ENCODE data around the gene ARHGEF4. TPM values are rescaled to one million over a fixed set of nuclear protein-coding genes. Genes with fewer than 3 reads are reported as not detected.

ARHGEF4 gene
- total and polyA plus RNA-seq, 9 donors = 6.1 to 15.4 (median 8.3) TPM

DNA sequence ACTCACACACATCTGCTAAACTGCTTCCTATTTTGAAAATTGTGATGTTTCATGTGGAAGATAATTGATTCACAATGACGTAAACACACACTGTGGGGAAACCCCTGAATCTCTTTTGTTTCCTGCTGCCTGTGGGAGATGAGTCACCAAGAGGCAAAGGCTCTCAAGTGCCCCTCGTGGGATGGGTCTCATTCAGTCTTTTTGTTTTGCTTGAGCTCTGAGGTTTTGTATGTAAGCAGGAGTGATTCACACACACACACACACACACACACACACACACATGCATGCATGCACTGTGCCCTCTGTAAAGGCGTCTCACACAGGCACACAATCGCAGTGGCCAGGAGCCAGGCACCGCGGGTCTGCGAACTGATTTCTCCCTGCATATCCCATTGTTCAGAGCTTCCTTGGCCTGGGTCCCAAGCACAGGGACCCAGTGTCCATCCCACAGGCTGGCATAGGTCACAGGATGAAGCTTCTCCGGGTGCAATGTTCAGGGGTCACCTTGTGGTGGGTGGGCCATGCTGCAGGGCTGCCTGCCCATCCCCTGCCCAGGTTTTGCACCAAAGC is 12.1 kb upstream of the ARHGEF4 start:
- Histone ChIP-seq H3K4me1 (ENCODE audit: control insufficient read depth, insufficient read depth, low read length) (peaks cover 5% of the 10 kb centered on the region), H3K27ac (ENCODE audit: low read length) (no peak overlapping the region), H3K9me3 (replicated peaks; ENCODE audit: control insufficient read depth, low read depth, low read length) (no peaks in the 10 kb centered on the region), H3K4me3 (ENCODE audit: low read length) (no peak overlapping the region), H3K36me3 (ENCODE audit: control insufficient read depth, insufficient read depth, low read length) (no peaks in the 10 kb centered on the region), H3K27me3 (ENCODE audit: control insufficient read depth, insufficient read depth, low read length) (no peaks in the 10 kb centered on the region)
- DNase-seq = peak; percentile 42
- 70% methylated on average over 6 of the region's 8 CpGs for whole genome bisulfite sequencing (ENCODE audit: insufficient coverage)

DNA sequence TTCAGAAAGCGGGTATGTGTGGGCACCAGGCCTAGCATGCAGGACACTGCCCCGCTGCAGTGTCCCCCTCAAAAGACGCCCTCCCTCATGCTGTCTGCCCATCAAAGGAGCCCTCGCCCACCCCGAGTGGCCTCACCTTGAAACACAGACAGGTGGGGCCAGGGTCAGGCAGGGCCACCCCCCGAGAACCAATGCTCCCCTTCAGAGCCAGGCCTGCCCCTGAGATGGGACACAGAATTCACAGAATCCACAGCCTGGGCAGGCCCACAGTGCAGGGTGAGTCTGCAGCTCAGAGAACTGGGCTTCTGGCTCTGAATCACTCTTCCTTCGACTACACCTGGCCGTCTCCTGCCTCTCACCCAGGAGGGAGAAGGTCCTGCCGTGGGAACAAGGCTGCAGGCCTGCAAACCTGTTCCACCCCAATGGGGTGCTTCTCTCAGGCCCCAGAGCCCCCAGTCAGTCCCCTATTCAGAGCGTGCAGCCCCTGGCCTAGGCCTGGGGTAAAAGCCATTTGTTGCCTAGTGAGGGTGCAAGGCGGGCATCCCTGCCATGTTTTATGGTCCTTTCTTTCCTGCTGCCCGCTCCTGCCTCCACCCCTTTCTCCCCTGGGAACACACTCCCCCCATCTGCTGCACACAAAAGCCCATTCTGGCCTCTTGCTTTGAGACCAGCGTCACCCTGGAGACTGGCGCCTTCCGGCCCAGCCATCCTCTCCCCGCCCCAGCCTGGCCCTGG is 11.3 kb upstream of the ARHGEF4 start:
- no peak for DNase-seq
- no peaks in the 10 kb centered on the region for H3K9me3 ChIP-seq (replicated peaks; ENCODE audit: control insufficient read depth, low read depth, low read length)
- WGBS (ENCODE audit: insufficient coverage) = 74% methylated on average over 11 of the region's 16 CpGs
- no peak overlapping the region for H3K27ac ChIP-seq (ENCODE audit: low read length)
- H3K4me3 ChIP-seq (ENCODE audit: low read length) = no peak overlapping the region
- H3K4me1 ChIP-seq (ENCODE audit: control insufficient read depth, insufficient read depth, low read length) = no peaks in the 10 kb centered on the region
- H3K36me3 ChIP-seq (ENCODE audit: control insufficient read depth, insufficient read depth, low read length) = no peaks in the 10 kb centered on the region
- H3K27me3 ChIP-seq (ENCODE audit: control insufficient read depth, insufficient read depth, low read length) = no peaks in the 10 kb centered on the region

DNA sequence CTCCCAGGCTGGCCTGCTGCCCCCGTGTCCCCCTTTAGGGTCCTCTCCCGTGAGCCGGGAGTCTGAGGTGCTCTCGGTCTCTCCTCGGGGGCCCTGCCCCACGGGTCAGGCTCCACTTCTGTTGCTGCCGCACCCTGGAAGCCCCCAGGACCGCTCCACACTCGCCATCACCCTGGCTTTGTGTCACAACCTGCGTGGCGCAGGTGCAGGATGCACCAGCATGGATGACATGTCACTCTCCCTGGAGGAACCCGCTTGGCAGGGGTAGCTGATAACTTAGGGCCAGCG is 10.8 kb upstream of the ARHGEF4 start:
- 69% methylated on average over 13 of the region's 13 CpGs for WGBS (ENCODE audit: insufficient coverage)
- Histone ChIP-seq H3K4me1 (ENCODE audit: control insufficient read depth, insufficient read depth, low read length) (no peaks in the 10 kb centered on the region), H3K36me3 (ENCODE audit: control insufficient read depth, insufficient read depth, low read length) (no peaks in the 10 kb centered on the region), H3K27me3 (ENCODE audit: control insufficient read depth, insufficient read depth, low read length) (peaks cover 2% of the 10 kb centered on the region), H3K27ac (ENCODE audit: low read length) (no peak overlapping the region), H3K4me3 (ENCODE audit: low read length) (no peak overlapping the region), H3K9me3 (replicated peaks; ENCODE audit: control insufficient read depth, low read depth, low read length) (no peaks in the 10 kb centered on the region)
- no peak for DNase-seq

DNA sequence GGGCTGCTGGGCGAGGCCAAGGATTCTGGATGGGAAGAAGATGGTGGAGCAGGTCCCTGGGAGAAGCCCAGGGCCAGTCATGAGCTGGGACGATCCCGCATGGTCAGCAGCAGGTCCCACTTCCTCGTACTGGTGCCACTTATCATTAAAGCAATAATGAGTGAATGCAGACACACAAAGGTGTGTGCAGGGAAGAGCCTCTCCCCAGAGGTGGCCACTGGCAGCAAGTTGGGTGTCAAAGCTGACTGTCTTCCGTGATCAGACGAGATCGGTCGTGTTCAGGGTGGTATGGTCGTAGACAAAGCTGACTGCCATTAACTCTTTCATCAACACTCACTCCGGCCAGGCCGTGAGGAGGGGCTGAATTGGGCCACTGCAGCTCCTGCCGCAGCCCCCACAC is 10.3 kb upstream of the ARHGEF4 start:
- Histone ChIP-seq H3K4me3 (ENCODE audit: low read length) (no peak overlapping the region), H3K9me3 (replicated peaks; ENCODE audit: control insufficient read depth, low read depth, low read length) (no peaks in the 10 kb centered on the region), H3K4me1 (ENCODE audit: control insufficient read depth, insufficient read depth, low read length) (no peaks in the 10 kb centered on the region), H3K36me3 (ENCODE audit: control insufficient read depth, insufficient read depth, low read length) (no peaks in the 10 kb centered on the region), H3K27ac (ENCODE audit: low read length) (no peak overlapping the region), H3K27me3 (ENCODE audit: control insufficient read depth, insufficient read depth, low read length) (peaks cover 2% of the 10 kb centered on the region)
- 81% methylated on average over 3 of the region's 12 CpGs for WGBS (ENCODE audit: insufficient coverage)
- DNase-seq = no peak

DNA sequence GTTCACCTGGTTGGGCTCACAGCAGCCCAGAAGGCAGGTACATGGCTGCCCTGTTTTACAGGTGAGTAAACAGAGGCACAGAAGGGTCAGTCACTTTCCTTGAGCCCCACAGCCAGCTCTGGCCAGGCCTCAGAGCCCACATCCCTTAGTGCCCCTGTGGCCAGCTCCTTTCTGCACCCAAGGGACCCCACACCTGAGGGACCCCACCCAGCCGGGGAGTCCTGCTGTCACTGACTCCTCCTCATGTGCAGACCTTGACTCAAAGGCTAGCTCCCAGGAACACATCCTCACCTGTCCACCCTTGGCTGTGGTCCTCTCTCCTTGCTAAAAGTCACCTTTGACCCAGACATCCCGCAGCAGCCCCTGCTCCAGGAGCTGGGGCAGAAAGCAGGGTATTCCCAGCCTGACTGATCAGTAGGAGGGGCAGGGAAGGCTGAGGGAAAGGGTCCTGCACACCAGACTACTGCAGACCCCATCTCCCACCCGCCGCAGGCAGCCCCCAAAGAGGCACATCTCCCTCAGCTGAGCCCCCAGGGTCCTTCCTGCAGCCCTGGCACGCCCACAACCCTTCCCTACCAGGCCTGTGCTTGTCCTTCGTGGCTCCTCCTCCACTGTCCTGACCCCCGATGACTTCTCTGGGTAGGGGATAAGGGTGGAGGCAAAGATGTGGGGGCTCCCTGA is 9.8 kb upstream of the ARHGEF4 start:
- H3K27me3 ChIP-seq (ENCODE audit: control insufficient read depth, insufficient read depth, low read length) = peaks cover 2% of the 10 kb centered on the region
- H3K4me1 ChIP-seq (ENCODE audit: control insufficient read depth, insufficient read depth, low read length) = no peaks in the 10 kb centered on the region
- H3K36me3 ChIP-seq (ENCODE audit: control insufficient read depth, insufficient read depth, low read length) = no peaks in the 10 kb centered on the region
- H3K4me3 ChIP-seq (ENCODE audit: low read length) = no peak overlapping the region
- DNase-seq = no peak
- 84% methylated on average over 3 of the region's 7 CpGs for WGBS (ENCODE audit: insufficient coverage)
- H3K9me3 ChIP-seq (replicated peaks; ENCODE audit: control insufficient read depth, low read depth, low read length) = no peaks in the 10 kb centered on the region
- no peak overlapping the region for H3K27ac ChIP-seq (ENCODE audit: low read length)

DNA sequence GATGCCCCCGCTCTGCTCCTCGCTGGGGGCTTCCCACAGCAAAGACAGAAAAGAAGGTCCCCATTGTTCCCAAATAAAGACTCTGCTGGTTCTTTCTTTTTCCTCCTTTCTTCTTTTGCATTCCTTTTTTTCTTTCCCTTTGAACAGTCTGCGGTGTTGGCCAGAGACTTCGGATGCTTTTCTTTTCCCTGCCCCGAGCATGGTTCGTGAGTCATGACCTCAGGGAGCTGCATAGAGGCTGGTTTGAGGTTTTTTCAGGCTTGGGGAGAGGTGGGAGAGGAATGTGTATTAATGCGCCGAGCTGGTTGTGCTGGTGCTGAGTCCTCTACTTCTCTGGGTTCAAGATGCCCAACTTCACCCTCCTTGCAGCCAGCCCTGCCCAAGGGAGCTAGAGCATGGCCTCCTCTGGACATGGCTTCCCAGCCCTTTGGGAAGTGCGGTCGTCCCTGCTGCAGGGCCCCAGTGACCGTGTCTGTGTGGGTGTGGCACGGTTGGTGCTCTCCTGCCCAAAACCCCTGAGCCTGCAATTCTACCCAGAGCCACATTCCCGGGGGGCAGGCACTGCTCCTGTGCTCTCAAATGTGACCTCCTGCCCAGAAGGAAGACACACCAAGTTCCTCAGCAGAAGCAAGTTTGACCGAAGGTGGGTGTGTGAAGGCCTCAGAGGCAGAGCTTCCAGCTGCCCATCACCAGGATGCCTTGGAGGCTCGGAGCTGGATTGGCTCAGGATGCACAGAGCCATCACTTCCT is 9.0 kb upstream of the ARHGEF4 start:
- DNase-seq = no peak
- no peak overlapping the region for H3K4me3 ChIP-seq (ENCODE audit: low read length)
- no peaks in the 10 kb centered on the region for H3K9me3 ChIP-seq (replicated peaks; ENCODE audit: control insufficient read depth, low read depth, low read length)
- H3K36me3 ChIP-seq (ENCODE audit: control insufficient read depth, insufficient read depth, low read length) = no peaks in the 10 kb centered on the region
- no peaks in the 10 kb centered on the region for H3K4me1 ChIP-seq (ENCODE audit: control insufficient read depth, insufficient read depth, low read length)
- WGBS (ENCODE audit: insufficient coverage) = 83% methylated on average over 5 of the region's 15 CpGs
- H3K27me3 ChIP-seq (ENCODE audit: control insufficient read depth, insufficient read depth, low read length) = peaks cover 2% of the 10 kb centered on the region
- H3K27ac ChIP-seq (ENCODE audit: low read length) = no peak overlapping the region

DNA sequence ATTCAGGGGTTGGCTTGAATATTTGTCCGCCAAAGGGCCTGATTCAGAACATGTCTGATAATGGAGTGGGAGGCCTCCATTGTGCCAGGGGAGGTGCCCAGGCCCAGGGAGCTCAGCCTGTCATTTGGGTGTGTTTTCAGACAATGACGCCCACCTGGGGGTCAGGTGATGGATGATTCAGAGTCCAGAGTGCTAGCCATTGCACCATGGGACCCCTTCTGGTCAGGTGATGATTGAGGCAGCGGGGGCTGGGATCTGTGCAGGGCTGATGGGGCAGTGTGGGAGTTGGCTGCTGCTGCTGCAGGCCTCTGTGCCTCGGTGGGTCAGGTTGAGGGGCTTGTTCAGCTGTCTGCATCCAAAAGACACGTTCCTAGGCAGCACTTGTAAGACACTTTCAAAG is 8.3 kb upstream of the ARHGEF4 start:
- Histone ChIP-seq H3K4me1 (ENCODE audit: control insufficient read depth, insufficient read depth, low read length) (no peaks in the 10 kb centered on the region), H3K4me3 (ENCODE audit: low read length) (no peak overlapping the region), H3K9me3 (replicated peaks; ENCODE audit: control insufficient read depth, low read depth, low read length) (no peaks in the 10 kb centered on the region), H3K36me3 (ENCODE audit: control insufficient read depth, insufficient read depth, low read length) (no peaks in the 10 kb centered on the region), H3K27ac (ENCODE audit: low read length) (no peak overlapping the region), H3K27me3 (ENCODE audit: control insufficient read depth, insufficient read depth, low read length) (peaks cover 2% of the 10 kb centered on the region)
- no peak for DNase-seq
- WGBS (ENCODE audit: insufficient coverage) = 83% methylated on average over 4 of the region's 5 CpGs

DNA sequence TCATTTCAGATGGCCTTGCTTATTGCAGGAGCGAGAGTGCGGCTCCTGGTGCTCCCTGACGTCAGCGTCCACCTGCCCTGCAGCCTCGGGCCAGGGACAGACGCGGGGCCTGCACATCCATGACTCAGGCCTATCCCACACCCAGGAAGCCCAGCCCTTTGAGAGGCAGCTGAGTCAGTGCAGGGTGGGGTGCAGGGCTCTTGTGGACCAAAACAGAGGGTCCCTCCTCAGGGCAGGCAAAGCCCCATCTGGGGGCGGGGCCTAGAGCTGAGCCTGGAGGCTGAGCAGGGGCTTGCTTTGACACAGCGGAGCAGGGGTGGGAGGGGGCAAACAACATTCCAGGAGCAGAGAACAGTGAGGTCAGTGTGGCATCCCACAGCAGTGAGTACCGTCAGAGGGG is 7.7 kb upstream of the ARHGEF4 start:
- no peaks in the 10 kb centered on the region for H3K9me3 ChIP-seq (replicated peaks; ENCODE audit: control insufficient read depth, low read depth, low read length)
- no peak for DNase-seq
- H3K27me3 ChIP-seq (ENCODE audit: control insufficient read depth, insufficient read depth, low read length) = peaks cover 2% of the 10 kb centered on the region
- H3K4me1 ChIP-seq (ENCODE audit: control insufficient read depth, insufficient read depth, low read length) = no peaks in the 10 kb centered on the region
- no peaks in the 10 kb centered on the region for H3K36me3 ChIP-seq (ENCODE audit: control insufficient read depth, insufficient read depth, low read length)
- no peak overlapping the region for H3K4me3 ChIP-seq (ENCODE audit: low read length)
- H3K27ac ChIP-seq (ENCODE audit: low read length) = no peak overlapping the region
- 72% methylated on average over 4 of the region's 10 CpGs for WGBS (ENCODE audit: insufficient coverage)

DNA sequence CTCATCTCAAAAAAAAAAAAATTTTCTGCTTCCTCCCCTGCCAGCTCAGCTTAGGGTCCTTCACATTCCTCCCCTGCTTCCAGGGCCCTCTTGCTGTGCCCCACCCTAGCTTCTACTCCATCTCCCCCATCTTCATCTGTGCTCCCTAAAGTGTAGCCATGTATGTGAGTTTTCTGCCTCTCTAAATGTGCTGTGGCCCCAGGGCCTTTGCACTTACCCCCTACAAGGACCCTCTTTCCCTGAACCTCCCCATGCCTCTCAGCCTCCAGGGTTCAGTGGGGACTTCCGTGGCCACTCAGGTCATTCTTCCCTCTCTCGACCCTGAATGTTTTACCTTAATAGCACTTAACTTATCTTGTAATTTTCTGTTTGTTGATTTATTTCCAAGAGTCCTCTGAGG is 6.2 kb upstream of the ARHGEF4 start:
- Histone ChIP-seq H3K9me3 (replicated peaks; ENCODE audit: control insufficient read depth, low read depth, low read length) (no peaks in the 10 kb centered on the region), H3K4me1 (ENCODE audit: control insufficient read depth, insufficient read depth, low read length) (no peaks in the 10 kb centered on the region), H3K36me3 (ENCODE audit: control insufficient read depth, insufficient read depth, low read length) (no peaks in the 10 kb centered on the region), H3K27me3 (ENCODE audit: control insufficient read depth, insufficient read depth, low read length) (peaks cover 16% of the 10 kb centered on the region), H3K4me3 (ENCODE audit: low read length) (no peak overlapping the region), H3K27ac (ENCODE audit: low read length) (no peak overlapping the region)
- DNase-seq = no peak
- no CpG with 5 or more reads among the region's 2 CpGs for WGBS (ENCODE audit: insufficient coverage)

DNA sequence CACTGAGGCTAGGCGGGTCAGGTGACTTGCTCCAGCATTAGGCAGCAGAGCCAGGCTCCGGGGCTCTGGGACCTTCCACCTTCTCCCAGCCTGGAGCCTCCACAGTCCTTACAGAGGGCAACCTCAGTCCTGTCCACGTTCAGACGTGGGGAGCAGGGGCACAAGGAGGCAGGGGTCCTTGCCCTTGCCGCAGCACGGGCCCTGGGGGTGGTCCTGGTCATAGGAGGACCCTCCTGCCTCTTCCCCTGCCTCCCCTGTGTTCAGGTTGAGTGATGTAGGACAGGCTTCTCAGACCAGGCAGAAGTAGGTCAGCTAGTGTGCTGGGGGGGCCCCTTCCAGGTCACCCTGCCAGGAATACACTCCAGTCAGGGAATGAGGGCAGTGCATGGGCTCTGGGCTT is 5.4 kb upstream of the ARHGEF4 start:
- Histone ChIP-seq H3K9me3 (replicated peaks; ENCODE audit: control insufficient read depth, low read depth, low read length) (no peaks in the 10 kb centered on the region), H3K4me3 (ENCODE audit: low read length) (no peak overlapping the region), H3K27ac (ENCODE audit: low read length) (no peak overlapping the region), H3K27me3 (ENCODE audit: control insufficient read depth, insufficient read depth, low read length) (peaks cover 24% of the 10 kb centered on the region), H3K36me3 (ENCODE audit: control insufficient read depth, insufficient read depth, low read length) (no peaks in the 10 kb centered on the region), H3K4me1 (ENCODE audit: control insufficient read depth, insufficient read depth, low read length) (no peaks in the 10 kb centered on the region)
- WGBS (ENCODE audit: insufficient coverage) = 70% methylated on average over 2 of the region's 6 CpGs
- DNase-seq = no peak
